IPS-18c (cell line): ENCODE data around the gene CHPF2.

Experiments
- H3K4me3 ChIP-seq: 2 replicates; pipeline ENCODE4 v1.7.0; 2013; ENCODE audit warnings: low read depth, mild to moderate bottlenecking, low read length, moderate library complexity; ENCODE audit not compliant: insufficient read depth
- H3K9me3 ChIP-seq: one replicate; pipeline ENCODE4 v1.6.1; 2013; ENCODE audit warnings: mild to moderate bottlenecking, low read length, moderate library complexity; ENCODE audit not compliant: control insufficient read depth, insufficient read depth

Gene CHPF2

DNA sequence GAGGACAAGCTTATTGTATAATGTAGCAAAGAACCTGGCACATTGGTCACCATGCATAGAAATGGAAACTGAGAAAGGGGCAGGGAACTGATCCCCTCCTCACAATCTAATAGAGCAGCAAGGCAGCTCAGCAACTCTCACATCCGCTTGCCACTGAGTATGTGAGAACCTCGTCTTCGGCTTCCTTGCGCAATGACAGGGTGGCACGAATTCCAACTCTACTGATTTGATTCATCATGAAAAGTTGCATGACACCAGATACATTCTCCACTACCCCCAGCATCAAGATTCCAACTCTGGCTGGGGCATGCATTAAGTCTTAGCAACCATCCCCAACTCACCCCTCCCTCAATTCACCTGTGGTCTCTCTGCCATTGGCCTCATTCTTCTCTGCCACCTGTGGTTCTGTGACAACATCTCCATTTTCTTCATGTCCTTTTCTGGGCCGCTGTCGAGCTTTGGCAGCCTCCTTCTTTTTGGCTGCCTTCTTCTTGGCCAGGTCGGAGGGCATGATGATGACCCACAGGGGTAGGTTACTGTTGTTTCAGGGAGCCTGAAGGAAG, 6.3 kb upstream of the CHPF2 start:
- no peaks in the 10 kb centered on the region for H3K9me3 ChIP-seq
- peak overlapping the region; percentile 73 for H3K4me3 ChIP-seq

DNA sequence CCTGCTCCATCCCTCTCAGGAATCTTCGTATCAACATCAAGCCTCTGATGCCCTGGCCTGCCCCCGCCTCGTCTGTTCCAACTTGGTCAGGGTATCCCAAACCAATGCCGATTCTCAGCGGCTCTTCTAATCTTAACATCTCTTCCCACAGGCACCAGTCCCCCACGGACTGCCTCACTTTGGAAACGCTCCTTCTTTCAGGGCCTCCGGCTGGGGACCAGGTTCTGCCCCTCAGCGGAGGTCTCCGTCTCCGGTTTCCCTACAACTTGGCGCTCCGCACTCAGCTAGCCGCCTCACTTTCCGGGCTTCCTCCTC, 5.8 kb upstream of the CHPF2 start:
- no peaks in the 10 kb centered on the region for H3K9me3 ChIP-seq
- H3K4me3 ChIP-seq, result peak overlapping the region; percentile 73

DNA sequence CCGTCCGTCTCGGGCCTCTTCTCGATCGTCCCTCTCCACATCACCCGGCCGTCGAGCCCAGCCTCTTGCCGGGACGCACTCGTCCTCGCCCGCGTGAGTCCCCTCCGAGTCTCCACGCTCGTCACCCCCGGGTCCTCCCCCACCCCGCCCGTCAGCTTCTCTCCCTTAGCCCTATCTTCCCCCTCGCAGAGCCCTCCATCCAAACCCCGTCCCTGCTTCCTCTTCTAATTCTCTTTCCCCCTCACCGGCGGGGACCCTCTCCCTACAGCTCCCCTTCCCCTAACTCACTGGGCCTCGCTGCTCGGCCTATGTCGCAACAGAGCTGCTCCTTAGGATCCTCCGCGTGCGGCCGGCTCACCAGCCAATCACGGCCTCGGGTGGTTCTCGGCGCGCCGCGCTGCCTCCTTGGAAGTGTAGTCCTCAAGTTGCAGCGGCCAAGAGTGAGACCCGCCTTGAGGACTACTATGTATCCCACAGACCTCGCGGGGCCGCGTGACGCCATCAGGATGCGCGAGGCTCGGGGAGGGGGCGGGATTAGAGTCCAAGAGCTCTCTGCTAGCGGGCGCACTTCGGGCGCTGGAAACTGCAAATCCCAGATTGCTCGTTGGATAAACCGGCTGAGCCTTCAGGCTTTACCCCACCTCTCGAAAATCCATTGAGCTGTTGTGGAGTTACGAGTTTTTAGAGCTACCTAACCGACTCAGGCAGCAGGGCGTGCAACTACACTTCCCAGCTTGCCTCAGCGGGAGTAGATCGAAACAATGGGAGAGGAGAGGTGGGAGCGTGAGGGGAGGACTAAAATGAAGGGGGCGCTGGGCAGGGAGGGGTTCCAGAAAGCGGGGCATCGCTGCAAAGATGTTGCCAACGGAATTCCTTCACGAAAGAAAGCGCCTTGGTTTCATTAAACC, 5.2 kb upstream of the CHPF2 start, which contains the start of gene ABCF2:
TSS of gene ABCF2 (minus strand) at position 331 of the 908 bp plus-strand sequence. CDS start 747 bp downstream, outside the sequence.
- Histone ChIP-seq H3K4me3 (peak within 1 kb of the TSS; percentile 73), H3K9me3 (no peaks in the 10 kb centered on the region)

DNA sequence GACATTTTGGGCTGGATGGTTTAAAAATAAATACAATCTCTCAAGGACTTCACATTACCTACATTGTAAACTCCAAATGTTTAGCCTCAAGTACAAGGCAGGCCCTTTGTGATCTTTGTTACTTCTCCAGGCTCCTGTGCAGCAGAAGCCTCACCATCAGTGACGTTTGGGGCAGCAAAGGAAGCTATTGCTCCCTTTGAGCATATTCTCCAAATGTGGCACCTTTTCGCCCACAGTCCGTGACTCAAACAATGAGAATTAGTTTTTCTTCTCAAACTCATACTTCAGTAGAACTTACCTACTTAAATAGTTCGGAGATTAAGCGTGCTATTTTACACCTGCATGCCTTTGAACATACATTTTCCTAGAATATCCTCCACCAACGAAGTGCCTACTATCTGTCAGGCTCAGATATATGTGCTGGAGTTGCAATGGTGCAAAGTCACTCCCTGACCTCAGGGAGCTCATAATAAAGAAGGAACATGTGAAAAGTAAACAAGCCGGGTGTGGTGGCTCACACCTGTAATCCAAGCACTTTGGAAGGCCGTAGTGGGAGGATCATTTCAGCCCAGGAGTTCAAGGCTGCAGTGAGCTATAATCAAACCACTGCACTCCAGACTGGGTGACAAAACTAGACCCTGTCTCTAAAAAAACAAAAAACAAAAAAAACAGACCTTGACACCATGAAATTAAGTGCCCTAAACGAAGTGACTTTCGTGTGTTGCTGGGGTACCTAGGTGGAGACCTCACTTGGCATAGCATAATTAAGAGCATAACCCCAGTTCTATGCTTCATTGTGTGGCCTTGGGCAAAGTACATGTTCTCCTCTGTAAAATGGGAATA, 4.0 kb upstream of the CHPF2 start:
- Histone ChIP-seq H3K4me3 (peak overlapping the region; percentile 61), H3K9me3 (no peaks in the 10 kb centered on the region)

DNA sequence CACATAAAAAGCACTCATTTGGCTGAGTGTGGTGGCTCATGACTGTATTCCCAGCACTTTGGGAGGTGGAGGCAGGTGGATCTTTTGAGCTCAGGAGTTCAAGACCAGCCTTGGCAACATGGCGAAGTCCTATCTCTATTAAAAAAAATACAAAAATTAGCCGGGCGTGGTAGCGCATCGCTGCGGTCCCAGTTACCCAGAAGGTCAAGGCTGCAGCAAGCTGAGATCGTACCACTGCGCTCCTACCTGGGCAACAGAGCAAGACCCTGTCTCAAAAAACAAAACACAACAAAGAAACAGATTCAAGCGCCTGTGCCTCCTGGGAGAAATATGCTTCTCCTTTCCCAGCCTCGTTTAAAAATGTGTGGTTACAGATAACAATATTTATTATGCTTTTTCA, 3.0 kb upstream of the CHPF2 start:
- H3K4me3 ChIP-seq, result no peak overlapping the region
- no peaks in the 10 kb centered on the region for H3K9me3 ChIP-seq

DNA sequence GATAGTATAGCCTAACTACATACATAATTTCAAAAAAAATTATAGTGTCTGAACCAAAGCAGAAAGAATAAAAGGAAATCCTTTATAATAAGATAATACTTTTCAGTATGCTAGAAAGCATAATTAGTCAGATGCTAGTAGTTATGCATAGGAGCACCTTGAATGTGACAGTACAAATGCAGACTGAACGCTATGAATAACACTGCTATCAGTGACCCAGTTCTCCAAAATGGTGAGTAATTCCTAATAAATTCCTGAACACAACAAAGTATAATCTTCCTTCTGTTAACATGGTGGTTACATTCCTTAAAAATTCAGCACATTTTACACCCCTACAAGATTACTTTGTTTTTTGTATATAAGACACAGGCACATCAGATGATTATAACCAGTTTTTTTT, 1.2 kb upstream of the CHPF2 start:
- H3K4me3 ChIP-seq, result no peak overlapping the region
- H3K9me3 ChIP-seq, result no peaks in the 10 kb centered on the region

DNA sequence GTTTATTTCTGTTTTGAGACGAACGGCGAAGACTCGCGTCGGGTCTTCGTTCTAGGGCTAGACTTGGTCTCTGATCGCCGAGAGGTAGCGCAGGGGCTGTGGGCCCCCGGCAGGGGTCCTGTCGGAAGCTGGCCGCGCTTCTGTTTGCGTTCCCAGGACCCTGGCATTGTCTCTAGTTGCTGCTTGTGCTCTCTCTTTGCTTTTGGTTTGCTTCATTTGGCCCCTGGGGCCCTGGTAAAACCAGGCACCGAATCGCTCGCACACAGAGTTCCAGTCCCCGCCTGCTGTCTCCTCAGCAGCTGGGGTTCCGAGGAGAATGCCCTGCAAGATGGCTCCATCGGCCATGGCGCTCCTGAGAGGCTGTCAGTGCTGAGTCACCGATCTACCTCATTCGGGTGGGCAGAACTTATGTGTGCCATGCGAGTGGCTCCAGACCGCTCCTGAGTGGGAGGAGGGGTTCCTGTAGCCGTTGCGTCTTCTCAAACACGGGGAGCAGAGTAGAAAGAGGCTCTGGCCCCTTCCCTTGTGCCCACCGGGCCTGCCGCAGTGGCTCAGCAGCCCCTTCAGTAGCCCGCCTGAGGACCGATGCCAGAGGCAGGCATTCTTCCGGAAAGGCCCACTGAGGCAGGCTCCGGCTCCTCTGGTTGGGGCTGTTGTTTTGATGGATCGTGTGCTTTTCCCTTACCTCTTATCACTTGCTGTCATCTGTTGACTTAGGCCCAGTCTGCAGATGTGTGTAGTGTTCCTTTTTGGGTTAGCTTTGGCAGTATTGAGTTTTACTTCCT, 826 bp downstream of the CHPF2 start:
- H3K9me3 ChIP-seq, result no peaks in the 10 kb centered on the region
- peak overlapping the region; percentile 86 for H3K4me3 ChIP-seq

DNA sequence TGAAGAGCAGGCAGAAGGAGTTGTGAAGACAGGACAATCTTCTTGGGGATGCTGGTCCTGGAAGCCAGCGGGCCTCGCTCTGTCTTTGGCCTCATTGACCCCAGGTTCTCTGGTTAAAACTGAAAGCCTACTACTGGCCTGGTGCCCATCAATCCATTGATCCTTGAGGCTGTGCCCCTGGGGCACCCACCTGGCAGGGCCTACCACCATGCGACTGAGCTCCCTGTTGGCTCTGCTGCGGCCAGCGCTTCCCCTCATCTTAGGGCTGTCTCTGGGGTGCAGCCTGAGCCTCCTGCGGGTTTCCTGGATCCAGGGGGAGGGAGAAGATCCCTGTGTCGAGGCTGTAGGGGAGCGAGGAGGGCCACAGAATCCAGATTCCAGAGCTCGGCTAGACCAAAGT, 1.5 kb downstream of the CHPF2 start:
- no peaks in the 10 kb centered on the region for H3K9me3 ChIP-seq
- H3K4me3 ChIP-seq, result peak overlapping the region; percentile 86

DNA sequence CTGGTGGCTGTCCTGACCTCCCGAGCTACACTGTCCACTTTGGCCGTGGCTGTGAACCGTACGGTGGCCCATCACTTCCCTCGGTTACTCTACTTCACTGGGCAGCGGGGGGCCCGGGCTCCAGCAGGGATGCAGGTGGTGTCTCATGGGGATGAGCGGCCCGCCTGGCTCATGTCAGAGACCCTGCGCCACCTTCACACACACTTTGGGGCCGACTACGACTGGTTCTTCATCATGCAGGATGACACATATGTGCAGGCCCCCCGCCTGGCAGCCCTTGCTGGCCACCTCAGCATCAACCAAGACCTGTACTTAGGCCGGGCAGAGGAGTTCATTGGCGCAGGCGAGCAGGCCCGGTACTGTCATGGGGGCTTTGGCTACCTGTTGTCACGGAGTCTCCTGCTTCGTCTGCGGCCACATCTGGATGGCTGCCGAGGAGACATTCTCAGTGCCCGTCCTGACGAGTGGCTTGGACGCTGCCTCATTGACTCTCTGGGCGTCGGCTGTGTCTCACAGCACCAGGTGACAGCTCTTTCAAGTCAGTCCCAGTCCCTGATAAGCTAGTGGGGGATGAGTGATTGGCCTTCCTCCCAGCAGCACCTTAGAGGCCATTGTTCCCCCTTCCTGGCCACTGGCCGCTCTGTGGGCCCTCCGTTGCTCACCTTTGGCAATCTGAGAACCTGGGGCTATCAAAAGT, 3.0 kb downstream of the CHPF2 start:
- Histone ChIP-seq H3K9me3 (no peaks in the 10 kb centered on the region), H3K4me3 (no peak overlapping the region)

DNA sequence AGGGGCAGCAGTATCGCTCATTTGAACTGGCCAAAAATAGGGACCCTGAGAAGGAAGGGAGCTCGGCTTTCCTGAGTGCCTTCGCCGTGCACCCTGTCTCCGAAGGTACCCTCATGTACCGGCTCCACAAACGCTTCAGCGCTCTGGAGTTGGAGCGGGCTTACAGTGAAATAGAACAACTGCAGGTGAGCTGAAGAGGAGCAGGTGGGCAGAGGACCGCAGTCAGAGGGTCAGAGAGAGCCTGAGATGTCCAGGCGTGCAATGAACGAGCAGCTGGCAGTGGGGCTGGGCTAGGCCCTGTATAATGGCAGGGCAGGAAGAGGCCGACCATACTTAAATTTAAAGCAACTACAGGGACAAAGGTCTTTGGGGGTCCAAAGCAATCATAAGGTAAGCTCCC, 4.1 kb downstream of the CHPF2 start:
- Histone ChIP-seq H3K9me3 (no peaks in the 10 kb centered on the region), H3K4me3 (no peak overlapping the region)

DNA sequence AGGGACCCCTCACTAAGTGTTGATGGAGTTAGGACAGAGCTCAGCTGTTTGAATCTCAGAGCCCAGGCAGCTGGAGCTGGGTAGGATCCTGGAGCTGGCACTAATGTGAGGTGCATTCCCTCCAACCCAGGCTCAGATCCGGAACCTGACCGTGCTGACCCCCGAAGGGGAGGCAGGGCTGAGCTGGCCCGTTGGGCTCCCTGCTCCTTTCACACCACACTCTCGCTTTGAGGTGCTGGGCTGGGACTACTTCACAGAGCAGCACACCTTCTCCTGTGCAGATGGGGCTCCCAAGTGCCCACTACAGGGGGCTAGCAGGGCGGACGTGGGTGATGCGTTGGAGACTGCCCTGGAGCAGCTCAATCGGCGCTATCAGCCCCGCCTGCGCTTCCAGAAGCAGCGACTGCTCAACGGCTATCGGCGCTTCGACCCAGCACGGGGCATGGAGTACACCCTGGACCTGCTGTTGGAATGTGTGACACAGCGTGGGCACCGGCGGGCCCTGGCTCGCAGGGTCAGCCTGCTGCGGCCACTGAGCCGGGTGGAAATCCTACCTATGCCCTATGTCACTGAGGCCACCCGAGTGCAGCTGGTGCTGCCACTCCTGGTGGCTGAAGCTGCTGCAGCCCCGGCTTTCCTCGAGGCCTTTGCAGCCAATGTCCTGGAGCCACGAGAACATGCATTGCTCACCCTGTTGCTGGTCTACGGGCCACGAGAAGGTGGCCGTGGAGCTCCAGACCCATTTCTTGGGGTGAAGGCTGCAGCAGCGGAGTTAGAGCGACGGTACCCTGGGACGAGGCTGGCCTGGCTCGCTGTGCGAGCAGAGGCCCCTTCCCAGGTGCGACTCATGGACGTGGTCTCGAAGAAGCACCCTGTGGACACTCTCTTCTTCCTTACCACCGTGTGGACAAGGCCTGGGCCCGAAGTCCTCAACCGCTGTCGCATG, 5.2 kb downstream of the CHPF2 start:
- Histone ChIP-seq H3K9me3 (no peaks in the 10 kb centered on the region), H3K4me3 (no peak overlapping the region)

DNA sequence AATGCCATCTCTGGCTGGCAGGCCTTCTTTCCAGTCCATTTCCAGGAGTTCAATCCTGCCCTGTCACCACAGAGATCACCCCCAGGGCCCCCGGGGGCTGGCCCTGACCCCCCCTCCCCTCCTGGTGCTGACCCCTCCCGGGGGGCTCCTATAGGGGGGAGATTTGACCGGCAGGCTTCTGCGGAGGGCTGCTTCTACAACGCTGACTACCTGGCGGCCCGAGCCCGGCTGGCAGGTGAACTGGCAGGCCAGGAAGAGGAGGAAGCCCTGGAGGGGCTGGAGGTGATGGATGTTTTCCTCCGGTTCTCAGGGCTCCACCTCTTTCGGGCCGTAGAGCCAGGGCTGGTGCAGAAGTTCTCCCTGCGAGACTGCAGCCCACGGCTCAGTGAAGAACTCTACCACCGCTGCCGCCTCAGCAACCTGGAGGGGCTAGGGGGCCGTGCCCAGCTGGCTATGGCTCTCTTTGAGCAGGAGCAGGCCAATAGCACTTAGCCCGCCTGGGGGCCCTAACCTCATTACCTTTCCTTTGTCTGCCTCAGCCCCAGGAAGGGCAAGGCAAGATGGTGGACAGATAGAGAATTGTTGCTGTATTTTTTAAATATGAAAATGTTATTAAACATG, 6.0 kb downstream of the CHPF2 start:
- no peaks in the 10 kb centered on the region for H3K9me3 ChIP-seq
- H3K4me3 ChIP-seq, result no peak overlapping the region

DNA sequence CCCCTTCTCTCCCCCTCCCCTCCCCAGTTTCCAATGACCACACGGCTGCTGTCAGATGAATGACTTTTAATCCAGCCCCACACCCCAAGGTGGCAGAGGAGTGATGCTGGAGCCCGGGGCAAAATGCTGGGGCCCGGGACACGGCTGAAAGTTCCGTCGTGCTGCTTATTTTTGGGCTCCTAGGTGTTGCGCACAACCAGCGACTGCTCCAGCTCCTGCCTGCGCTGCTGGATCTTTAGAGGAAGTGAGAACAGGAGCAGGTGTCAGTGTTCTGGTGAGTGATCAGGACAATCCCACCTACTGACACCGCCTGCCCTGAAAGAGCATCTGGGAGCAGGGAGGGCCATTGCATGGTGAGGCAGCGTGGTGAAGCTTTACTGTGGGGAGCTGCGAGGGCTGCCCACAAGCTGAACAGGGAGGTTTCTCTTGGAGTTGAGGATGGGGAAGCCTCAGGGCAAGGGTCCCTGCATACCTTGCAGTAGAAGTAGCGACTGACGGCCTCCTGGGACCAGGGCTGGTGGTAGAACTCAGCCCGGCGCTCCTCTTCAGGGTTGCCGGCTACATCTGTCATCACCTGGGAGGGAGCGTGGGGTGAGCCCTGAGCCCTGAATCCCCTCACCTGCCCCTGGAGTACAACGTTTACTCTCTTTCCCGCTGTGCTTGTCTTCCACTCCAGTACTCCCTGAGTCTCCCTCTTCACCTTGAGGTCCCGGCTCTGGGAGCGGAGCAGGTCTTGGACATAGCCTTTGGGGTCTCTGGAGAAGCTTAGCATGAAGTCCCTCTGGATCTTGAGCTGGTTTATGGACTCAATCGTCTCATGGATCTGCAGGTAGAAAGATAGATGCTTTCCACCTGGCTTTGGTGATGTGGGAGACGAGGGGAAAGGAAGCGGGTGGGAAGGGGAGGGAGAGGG, 6.9 kb downstream of the CHPF2 start:
- no peaks in the 10 kb centered on the region for H3K9me3 ChIP-seq

DNA sequence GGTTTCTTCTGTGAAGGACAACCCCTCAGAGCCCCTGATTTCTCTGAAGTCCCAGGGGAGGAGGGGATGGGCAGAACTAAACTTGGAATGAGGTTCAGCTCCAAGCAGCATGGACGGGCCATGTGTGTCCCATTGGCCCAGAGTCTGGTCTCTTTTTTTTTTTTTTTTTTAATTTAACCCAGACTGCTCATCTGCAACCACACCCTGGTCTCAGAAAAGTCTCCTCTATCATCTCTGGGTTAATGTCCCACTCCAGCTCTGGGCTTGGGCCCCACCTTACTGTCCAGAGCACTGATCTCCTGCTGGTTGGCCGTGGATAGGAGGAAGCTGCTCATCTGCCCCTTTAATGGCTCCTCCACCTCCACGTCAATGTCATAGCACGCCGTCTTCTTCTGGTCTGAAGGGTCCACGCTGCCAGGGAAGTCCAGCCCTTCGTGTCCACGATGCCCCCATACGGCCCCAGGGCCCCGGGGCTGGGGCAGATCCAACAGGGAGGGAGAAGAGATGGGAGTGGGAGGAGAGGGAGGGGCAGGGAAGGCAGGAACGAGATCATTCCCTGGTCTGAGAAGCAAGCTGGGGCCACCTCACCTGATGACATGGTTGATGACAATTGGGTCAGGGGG, 7.7 kb downstream of the CHPF2 start:
- Histone ChIP-seq H3K4me3 (no peak overlapping the region), H3K9me3 (no peaks in the 10 kb centered on the region)

More for the DNA sequence above, 6.9 kb downstream of the CHPF2 start:
- no peak overlapping the region for H3K4me3 ChIP-seq
